HG03565 (cell line): Measurements from ENCODE around the gene PHACTR3.

ENCODE experiments used
- ATAC-seq: cut with Tn5 transposase; IDR thresholded peaks from one replicate; pipeline ENCODE4 v1.9.1; 2021; ENCODE audit warnings: mild to moderate bottlenecking, moderate library complexity; ENCODE audit not compliant: unreplicated experiment

Gene PHACTR3

GRCh38 chr20:59667981-59668515 is 63.7 kb downstream of the PHACTR3 start:
- no peak for ATAC-seq

- ATAC-seq = no peak
These were observed 64.8 kb downstream of the PHACTR3 start for GRCh38 chr20:59668926-59669850.

GRCh38 chr20:59670786-59671492 is 66.6 kb downstream of the PHACTR3 start:
- ATAC-seq = no peak

- ATAC-seq = no peak
These were observed 67.5 kb downstream of the PHACTR3 start for GRCh38 chr20:59671661-59672471.

- ATAC-seq = no peak
These were observed 68.2 kb downstream of the PHACTR3 start for GRCh38 chr20:59672576-59672975.

- ATAC-seq = no peak
These were observed 69.1 kb downstream of the PHACTR3 start for GRCh38 chr20:59673288-59673997.

- ATAC-seq = no peak
These were observed 69.7 kb downstream of the PHACTR3 start for GRCh38 chr20:59673998-59674445.

GRCh38 chr20:59676126-59676850 is 71.9 kb downstream of the PHACTR3 start:
- ATAC-seq = no peak

- ATAC-seq = no peak
These were observed 72.5 kb downstream of the PHACTR3 start for GRCh38 chr20:59676851-59677182.

GRCh38 chr20:59677586-59677985 is 73.2 kb downstream of the PHACTR3 start:
- ATAC-seq = no peak

- no peak for ATAC-seq
These were observed 73.9 kb downstream of the PHACTR3 start for GRCh38 chr20:59678288-59678687.

GRCh38 chr20:59678951-59679350 is 74.6 kb downstream of the PHACTR3 start:
- ATAC-seq = no peak

GRCh38 chr20:59680148-59680650 is 75.9 kb downstream of the PHACTR3 start:
- ATAC-seq = no peak

GRCh38 chr20:59680852-59681251 is 76.5 kb downstream of the PHACTR3 start:
- no peak for ATAC-seq

GRCh38 chr20:59682603-59683002 is 78.3 kb downstream of the PHACTR3 start:
- ATAC-seq = no peak

GRCh38 chr20:59683181-59683580 is 78.8 kb downstream of the PHACTR3 start:
- ATAC-seq = no peak

- ATAC-seq = no peak
These were observed 80.4 kb downstream of the PHACTR3 start for GRCh38 chr20:59684685-59685242.

GRCh38 chr20:59686404-59687346 is 82.3 kb downstream of the PHACTR3 start:
- no peak for ATAC-seq
